HS-5 (cell line): ENCODE measurements around the gene MRPL18.
A peak's percentile ranks its signal among the peaks of the same experiment; 100 is the strongest.
"Not testable (repeated sequence)": the region's sequence is repeated elsewhere in the genome, so short reads cannot be mapped to it uniquely, and the experiment has no call there.

ENCODE experiments used
- DNase-seq: peaks from one replicate; pipeline ENCODE4 v3.0.0-alpha.2; 2012; ENCODE audit warnings: low read depth

MRPL18 gene

DNA sequence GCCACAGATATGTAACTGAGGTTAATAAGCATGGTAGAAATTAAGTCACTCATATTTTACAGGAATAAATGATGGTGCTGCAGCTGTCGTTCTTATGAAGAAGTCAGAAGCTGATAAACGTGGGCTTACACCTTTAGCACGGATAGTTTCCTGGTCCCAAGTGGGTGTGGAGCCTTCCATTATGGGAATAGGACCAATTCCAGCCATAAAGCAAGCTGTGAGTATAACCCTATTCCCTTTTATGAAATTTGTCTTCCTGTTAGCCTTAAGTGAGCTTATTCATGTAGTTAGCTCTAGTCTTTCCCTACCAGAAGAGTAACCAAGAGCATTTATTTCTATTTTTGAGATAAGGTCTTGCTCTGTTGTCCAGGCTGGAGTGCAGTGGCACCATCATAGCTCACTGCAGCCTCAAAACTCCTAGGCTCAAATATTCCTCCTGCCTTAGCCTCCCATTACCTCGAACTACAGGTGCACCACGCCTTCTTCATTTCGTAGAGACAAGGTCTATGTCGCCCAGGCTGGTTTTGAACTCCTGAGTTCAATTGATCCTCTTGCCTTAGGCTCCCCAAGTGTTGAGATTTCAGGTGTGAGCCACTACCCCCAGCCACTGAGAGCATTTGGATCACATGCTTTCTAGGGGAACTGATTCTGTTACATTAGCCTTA, 12.9 kb upstream of the MRPL18 start:
- no peak for DNase-seq

DNA sequence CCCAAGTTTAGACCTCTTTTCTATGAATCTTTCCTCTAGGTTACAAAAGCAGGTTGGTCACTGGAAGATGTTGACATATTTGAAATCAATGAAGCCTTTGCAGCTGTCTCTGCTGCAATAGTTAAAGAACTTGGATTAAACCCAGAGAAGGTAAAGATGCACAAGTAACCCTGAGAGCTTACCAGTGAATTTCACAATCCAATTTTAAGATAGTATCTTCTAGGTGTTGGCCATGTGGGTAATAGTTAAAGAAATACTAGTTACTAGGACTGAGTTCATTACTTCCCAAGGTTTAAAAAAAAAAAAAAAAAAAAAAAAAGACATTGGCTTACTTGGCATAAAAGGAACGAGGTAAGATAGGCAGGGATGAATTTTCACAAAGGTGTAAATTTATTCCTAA, 12.1 kb upstream of the MRPL18 start:
- DNase-seq, result no peak

DNA sequence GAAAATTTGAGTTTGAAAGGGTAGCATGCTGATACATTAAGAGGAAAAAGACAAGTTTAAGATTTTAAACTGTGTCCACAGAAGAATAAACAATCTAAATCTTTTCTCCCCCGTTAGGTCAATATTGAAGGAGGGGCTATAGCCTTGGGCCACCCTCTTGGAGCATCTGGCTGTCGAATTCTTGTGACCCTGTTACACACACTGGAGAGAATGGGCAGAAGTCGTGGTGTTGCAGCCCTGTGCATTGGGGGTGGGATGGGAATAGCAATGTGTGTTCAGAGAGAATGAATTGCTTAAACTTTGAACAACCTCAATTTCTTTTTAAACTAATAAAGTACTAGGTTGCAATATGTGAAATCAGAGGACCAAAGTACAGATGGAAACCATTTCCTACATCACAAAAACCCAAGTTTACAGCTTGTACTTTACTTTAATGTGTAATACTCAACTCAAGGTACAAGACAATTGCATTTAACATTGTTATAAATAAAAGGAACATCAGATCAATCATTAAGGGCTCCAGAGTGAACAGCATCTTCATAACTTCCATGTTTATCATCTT, 11.6 kb upstream of the MRPL18 start:
- DNase-seq, result no peak

DNA sequence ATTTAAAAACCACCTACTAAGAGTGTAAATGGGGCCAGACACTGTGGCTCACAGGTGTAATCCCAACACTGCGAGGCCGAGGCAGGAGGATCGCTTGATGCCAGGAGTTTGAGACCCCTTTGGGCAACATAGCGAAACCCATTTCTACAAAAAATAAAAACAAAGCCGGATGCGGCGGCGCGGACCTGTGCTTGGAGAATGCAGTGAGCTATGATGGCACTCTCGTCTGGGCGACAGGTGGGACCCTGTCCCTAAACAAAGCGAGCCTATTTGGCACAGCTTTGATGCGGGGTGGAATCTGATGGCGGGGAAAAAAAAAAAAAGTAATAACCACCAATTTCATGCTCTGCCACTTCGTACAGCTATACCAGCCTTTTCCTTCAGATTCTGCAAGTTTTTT, 2.0 kb upstream of the MRPL18 start:
- DNase-seq, result no peak

DNA sequence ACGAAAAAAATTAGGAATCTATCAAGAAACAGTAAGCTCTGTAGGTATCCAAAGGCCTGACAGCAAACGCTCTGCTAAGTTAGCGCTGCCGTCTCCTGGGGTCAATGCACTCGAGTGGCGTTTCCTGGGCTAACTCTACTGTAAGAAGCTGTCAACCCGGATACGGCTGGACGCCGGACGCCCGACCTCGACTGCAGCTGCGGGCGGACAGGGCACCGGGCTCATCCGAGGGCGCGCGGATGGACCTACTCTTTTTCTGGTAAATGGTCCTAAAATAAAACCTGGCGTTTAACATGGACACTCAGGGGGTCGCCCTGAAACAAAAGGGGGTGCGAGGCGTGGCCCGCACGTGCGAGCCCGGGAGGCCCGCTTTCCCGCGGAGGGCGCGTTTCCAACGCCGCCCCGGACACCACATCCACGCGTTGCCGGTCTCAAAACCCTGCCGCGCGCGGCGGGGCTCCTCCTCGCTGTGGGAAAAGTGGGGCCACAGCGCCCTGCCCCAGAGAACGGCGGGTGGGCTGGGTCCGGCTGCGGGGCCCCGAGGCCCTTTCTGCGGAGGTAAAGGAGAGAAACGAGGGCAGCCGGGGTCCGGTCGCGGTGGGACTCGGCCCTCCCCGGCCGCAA, 1.4 kb upstream of the MRPL18 start:
- DNase-seq, result no peak

DNA sequence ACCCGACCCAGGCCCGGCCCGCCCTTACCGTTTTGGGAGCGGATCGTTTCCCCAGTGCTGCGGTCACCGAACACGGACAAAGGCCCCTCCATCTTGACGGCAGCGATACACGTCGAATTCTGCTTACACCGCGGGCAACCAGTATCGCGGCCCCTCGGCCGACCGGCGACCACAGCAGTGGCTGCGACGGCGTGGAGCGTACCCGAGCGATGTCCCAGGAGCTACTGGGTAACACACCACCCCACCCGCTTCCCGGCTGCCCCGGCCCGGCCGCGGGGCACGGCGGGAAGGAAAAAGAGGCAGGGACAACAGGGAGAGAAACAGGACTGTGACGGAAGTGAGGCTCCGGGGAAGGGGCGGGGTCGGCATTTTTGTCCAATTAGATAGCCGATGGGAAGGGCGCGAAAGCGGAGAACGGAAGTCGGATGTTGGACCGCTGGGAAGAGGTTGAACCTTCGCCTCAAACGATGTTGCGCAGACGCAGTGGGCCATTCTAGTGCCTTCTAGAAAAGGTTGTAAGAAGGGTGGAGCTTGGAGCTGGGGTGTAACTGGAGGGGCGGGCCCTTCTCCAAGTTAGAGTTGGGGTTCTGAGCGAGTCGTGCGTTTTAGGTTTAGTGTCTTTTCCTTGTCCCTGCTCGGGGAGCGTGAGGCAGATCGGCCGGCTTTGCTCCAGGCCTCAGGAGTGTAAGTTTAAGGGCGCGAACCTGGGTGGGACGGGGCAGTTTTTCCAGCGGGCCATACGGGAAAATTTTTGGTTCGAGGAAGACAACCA, 704 bp upstream of the MRPL18 start, which contains the start of gene TCP1:
Gene TCP1 (minus strand): TSS at position 226 of the 772 bp plus-strand sequence. CDS start 134 bp downstream, at position 92.
- peak; percentile 98 for DNase-seq

DNA sequence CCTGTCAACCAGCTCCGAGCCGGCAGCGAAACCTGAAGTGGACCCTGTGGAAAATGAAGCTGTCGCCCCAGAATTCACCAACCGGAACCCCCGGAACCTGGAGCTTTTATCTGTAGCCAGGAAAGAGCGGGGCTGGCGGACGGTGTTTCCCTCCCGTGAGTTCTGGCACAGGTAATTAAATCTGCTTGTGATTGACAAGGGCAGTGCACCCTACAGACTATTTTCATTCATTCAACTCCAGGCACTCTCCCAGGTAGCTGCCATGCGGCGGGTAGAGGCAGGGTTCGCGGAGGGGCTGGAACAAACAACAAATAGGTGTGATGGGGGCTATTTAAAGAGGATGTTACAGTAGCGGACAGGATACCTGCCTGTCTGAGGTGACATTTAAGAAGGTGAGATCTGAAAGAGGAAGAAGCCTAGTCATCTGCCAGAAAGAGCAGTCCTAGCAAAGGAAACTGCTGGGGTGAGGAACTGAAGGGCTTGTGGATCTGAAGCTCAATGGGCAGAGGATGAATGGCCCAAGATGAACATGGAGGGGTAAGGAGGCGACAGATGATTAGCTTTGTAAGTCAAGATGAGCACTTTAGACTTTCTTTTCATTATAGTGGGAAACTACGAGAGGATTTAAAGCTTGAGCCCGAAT, 810 bp downstream of the MRPL18 start:
- no peak for DNase-seq

DNA sequence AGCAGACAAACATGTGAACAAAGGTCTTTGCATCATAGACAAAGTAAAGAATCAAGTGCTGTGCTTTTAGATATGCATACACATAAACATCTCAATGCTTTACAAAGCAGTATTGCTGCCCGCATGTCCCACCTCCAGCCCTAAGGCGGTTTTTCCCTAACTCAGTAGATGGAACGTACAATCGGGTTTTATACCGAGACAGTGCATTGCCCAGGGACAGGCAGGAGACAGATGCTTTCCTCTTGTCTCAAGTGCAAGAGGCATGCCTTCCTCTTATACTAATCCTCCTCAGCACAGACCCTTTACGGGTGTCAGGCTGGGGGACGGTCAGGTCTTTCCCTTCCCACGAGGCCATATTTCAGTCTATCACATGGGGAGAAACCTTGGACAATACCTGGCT, 4.7 kb downstream of the MRPL18 start:
- DNase-seq, result not testable (repeated sequence)

DNA sequence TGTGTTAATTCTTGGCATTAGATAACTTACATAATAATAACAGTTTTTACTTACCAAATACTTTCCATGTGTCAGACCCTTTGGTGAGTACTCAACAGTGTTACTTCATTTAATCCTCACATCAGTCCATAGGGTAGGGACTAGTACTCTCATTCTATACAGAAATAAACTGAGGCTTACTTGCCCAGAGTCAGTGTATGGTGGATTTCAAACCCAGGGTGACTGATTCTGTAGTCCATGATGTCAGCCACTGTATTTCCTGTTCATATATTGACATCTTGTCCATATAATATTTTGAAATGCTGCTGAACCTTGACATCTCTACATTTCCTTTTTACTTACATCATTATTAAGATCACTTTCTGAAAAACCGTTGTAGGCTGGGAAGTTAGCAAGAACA, 7.3 kb downstream of the MRPL18 start:
- no peak for DNase-seq

DNA sequence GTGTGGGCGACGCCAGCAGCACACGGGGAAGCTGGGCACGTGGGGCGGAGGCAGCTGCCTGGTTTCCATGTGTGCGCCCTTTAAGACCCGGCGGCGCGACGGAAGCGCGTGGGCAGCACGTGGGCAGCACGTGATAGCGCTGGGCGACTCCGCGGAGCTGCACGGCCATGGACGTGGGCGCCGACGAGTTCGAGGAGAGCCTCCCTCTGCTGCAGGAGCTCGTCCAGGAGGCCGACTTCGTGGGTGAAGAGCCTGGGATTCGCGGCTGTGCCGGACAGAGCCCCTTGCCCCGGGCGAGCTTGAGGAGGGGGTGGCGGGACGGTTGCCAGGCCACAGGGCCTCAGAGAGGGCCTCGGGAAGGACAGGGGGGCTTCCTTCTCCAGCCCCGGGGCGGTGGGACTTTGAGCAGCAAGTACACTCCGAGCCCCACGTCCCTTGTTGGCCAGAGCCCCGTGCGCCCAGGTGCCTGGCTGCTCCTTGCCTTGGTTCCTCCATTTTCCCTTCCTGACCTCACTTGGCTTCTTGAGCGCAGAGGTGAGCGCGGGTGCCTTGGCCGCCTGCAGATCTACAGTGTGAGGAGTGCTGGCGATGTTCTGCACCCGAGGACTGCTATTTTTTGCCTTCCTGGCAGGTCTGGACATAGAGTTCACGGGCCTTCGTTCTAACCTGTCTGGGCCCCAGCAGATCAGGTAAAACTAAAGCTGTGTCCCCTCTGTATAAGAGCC, 10.0 kb downstream of the MRPL18 start, which contains the start of gene PNLDC1:
Gene PNLDC1 (plus strand): TSS at position 136 of the 725 bp plus-strand sequence. CDS start 32 bp downstream, at position 168.
- DNase-seq, result no peak

DNA sequence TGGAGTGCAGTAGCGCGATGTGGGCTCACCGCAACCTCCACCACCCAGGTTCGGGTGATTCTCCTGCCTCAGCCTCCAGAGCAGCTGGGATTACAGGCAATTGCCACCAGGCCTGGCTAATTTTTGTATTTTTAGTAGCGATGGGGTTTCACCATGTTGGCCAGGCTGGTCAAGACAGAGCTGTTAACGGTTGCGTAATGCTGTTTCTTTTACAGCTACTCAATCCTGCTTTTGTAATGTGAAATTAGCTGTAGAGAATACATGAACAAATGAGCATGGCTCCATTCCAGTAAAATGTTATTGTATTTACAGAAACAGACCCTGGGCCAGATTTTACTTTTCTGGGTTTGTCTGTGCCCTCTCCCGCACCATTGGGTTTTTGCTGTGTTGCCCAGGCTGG, 11.7 kb downstream of the MRPL18 start:
- DNase-seq, result no peak

DNA sequence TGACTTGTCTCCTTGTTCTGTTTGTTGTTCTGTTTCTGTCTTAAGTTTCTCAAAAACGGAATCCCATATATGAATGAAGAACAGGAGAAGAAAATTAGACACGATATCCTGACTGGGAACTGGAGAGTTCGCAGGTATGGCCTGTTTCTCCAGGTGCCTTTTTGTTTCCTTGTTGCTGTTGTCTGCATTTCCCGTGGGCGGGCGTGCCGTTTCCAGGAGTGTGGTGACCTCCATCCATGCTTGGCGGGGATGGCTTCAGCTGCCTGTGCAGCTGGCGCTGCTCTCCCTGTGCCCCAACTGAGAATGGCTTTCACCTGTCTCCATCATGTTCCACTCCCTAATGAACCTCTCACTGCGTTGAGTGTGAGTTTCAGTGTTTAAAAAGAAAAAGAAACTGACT, 14.2 kb downstream of the MRPL18 start:
- no peak for DNase-seq

DNA sequence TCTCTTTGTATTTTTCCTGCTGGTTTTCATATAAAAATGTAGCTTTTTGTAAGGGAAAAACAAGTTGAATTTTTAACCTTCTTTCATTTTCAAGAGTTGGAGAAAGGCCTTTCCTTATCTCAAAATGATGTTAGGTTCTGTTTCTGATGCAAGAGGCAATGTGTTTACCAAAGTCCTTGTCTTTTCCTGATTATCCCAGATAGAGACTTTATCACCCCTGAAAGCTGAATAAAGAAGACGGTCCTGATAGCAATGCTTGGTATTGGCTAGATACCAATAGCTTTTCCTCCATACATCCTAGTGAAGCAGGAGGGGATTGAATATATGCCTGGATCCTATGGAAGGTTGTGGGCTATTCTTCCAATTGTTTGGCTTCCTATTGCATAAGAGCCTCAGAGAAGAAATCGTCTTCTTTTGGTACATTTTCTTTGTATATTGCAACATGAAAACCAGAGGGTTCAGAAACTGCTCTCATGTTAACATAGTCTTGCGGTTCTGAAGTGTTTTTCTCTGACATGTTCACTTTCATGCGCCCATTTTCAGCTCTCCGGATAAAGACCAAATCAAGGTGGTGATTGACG, 15.3 kb downstream of the MRPL18 start:
- no peak for DNase-seq

DNA sequence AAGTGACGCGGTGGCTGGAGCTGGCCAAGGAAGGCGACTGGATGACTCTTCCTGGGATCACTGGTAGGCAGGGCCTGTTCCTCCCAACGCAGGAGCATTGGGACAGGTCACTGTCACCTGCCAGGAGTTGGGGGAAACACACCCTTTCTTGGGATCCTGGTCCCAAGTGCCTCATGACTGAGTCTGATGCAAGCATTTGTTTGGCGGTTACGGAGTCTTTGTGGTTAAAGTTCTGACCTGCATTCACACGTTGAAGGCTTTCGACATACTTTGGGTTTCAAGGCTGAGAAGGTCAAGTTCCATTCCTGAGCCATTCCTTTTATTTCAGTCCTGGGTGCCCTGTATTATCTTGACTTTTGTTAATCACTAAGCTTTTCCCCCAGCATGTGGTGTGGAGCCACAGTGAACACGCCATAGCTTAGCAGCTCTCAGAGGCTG, 15.8 kb downstream of the MRPL18 start:
- no peak for DNase-seq

DNA sequence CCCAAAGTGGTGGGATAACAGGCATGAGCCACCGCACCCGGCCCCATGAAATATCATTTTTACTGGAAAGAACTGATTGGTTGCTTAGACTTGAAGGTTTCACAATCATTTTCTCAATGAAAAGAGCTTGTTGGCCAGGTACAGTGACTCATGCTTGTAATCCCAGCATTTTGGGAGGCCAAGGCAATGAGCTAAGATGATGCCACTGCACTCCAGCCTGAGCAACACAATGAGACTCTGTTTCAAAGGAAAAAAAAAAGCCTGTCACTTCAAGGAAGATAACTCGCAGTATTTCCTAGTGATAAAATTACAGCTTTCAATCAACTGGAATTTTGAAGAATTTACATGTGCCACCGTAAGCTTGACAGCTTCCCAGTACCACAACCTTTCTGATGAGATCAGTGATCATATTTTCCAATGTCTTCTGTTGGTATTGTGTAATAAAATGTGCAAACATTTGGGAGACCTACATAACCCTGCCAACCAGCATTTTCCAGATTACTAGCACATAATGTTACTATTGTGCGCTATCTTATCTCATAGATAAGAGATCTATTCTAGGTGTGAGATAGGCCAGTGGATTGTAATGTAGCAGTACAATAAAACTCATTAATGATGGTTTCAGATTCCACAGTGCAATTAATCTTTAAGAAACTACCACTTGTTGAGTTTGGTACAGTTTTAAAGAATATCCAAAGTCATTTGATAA, 17.0 kb downstream of the MRPL18 start:
- DNase-seq, result no peak

DNA sequence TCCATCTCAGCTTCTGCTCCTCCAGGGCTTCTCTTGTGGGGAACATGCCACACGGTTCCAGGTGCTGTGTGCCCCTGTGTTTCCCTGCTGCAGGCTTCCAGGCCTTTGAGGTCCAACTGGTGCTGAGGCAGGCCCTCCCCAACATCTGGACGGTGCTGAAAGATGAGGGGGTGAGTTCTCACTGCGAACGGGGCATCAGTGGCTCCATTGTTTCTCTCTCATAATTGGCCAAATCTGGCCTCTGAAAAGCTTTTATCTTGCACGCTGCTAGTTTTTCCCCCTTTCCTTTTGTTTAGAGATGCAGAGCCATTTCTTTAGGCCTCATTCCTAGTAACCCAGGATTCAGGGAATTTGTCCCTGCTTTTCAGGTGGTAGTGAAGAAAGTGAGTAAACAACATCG, 18.4 kb downstream of the MRPL18 start:
- no peak for DNase-seq

DNA sequence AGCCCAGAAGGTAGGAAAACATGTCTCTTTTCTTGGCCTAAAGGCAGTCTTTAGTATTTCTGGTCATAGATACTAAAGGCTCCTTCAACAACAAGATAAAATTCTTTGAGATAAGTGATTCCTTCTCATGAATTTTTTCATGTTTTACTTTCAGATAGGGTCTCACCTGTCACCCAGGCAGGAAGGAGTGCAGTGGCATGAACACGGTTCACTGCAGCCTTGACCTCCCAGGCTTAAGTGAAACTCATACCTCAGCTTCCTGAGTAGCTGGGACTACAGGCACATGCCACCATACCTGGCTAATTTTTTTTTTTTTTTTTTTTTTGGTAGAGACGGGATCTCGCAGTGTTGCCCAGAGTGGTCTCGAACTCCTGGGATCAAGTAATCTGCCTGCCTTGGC, 18.9 kb downstream of the MRPL18 start:
- DNase-seq, result no peak

DNA sequence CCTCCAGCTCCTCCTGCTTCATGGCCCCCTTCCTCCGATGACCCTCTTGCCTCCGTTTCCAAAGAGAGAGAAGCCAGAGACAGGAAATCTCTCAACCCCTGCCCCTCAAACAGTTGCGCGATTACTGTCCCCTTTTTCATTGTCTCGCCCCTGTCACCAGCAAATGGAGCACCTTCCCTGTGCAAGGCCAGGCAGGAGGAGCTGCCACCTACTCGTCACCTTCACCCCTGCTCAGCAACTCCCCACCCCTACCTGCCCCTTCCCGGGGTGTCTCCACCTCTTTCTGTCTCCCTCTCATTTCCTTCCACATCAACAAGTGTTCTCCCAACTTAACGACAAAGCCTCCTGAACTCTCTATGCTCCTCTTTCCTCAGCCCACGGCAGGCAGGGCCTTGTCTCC, 23.5 kb downstream of the MRPL18 start:
- no peak for DNase-seq

DNA sequence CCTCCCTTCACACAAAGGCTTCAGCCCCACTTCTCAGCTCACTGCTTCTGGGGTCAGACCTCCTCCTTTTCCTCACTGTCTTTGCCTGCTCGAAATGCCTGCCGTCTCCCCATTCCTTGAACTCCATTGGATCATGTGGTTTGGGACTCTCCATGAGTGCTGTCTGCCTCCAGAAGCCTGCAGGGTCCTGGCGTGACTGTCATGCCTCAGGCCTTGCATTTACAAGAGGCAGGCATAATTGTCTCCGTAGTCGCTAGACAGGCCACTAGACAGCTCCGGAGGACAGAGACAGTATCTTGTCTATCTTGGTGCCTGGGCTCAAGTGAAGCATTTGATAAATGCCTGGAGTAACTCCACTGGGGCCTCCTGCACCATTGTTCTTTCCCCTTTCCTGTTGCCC, 25.1 kb downstream of the MRPL18 start:
- no peak for DNase-seq

DNA sequence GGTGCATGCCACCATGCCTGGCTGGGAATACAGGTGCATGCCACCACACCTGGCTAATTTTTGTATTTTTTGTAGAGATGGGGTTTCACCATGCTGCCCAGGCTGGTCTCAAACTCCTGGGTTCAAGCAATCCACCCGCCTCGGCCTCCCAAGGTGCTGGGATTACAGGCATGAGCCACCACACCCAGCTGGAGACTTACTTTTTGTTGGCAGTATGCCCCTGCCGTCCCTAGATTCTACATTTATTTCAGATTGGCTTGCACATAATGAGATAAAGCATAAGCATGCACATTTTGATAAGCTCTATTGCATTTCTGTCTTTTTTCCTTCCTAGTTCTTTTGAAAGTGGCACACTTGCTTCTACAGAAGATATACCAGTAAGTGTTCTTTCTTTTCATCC, 26.5 kb downstream of the MRPL18 start:
- not testable (repeated sequence) for DNase-seq
